Choroid plexus epithelial cell (primary cell): ENCODE measurements around the gene SCYGR8.

Experiments used
- DNase-seq: peaks from one replicate; pipeline ENCODE4 v3.0.0-alpha.2; 2010; ENCODE audit warnings: low read depth
- H3K4me3 ChIP-seq: 2 replicates; pipeline ENCODE4 v1.5.1; 2011; ENCODE audit warnings: low read depth, mild to moderate bottlenecking, control low read depth, low read length, moderate library complexity
- TF ChIP-seq, protein P1 (sequence below): conservative IDR thresholded peaks from 2 replicates; pipeline ENCODE4 v1.5.1; 2011; ENCODE audit warnings: low read depth, mild to moderate bottlenecking, control low read depth, inconsistent platforms, low read length, moderate library complexity

Gene SCYGR8, protein sequence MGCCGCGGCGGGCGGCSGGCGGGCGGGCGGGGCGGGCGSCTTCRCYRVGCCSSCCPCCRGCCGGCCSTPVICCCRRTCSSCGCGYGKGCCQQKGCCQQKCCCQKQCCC

DNA sequence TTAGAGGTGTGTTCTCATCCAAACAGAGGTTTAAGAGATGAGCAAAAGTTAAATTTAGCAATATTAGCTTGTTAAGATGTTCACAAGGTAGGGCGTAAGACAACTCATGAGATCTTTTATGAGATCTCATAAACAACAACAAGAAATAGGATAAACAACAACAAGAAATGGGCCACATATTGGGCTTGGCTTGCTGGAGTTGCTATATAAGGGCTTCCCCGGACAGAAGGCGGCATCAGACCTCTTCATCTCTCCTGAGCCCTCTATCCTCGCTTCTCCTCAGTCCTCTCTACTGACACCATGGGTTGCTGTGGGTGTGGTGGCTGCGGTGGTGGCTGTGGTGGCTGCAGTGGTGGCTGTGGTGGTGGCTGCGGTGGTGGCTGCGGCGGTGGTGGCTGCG lies at the start of gene SCYGR8:
Gene SCYGR8 (plus strand): TSS at position 301 of the 400 bp plus-strand sequence. CDS start 0 bp downstream, at position 301.
- DNase-seq: no peak
- no peak within 1 kb of the TSS for H3K4me3 ChIP-seq
- TF ChIP-seq, protein P1, sequence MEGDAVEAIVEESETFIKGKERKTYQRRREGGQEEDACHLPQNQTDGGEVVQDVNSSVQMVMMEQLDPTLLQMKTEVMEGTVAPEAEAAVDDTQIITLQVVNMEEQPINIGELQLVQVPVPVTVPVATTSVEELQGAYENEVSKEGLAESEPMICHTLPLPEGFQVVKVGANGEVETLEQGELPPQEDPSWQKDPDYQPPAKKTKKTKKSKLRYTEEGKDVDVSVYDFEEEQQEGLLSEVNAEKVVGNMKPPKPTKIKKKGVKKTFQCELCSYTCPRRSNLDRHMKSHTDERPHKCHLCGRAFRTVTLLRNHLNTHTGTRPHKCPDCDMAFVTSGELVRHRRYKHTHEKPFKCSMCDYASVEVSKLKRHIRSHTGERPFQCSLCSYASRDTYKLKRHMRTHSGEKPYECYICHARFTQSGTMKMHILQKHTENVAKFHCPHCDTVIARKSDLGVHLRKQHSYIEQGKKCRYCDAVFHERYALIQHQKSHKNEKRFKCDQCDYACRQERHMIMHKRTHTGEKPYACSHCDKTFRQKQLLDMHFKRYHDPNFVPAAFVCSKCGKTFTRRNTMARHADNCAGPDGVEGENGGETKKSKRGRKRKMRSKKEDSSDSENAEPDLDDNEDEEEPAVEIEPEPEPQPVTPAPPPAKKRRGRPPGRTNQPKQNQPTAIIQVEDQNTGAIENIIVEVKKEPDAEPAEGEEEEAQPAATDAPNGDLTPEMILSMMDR: no peak

DNA sequence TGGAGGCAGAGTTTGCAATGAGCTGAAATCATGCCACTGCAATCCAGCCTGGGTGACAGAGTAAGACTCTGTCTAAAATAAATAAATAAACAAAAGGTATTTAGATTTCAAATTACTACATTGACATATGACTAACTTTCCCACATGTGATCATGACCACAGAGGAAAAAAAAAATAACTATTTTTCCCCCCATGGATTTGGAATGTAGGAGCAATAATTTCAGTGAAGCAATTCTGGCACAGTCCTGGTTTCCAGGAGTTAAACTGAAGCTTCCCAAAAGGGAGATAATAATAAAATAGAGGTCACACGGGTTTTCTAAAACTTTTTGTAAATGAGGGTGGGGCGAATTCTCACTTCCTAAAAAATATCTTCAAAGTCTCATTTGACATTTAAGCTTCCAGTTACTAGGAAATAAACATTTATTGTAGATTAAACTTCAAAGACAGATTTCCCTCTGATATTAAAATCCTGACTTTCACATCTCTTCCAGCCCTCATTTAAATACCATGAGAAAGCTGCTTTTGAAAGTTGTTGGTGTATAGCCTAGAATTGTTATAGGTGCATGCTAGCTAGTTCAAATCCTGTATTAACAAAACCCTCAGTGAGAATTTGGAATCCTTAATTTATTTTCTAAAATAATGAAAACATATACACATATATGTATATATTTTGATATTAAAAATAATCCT lies 48.6 kb upstream of the SCYGR8 start:
- DNase-seq: peak; percentile 18
- TF ChIP-seq, protein P1: no peak
- no peak overlapping the region for H3K4me3 ChIP-seq

DNA sequence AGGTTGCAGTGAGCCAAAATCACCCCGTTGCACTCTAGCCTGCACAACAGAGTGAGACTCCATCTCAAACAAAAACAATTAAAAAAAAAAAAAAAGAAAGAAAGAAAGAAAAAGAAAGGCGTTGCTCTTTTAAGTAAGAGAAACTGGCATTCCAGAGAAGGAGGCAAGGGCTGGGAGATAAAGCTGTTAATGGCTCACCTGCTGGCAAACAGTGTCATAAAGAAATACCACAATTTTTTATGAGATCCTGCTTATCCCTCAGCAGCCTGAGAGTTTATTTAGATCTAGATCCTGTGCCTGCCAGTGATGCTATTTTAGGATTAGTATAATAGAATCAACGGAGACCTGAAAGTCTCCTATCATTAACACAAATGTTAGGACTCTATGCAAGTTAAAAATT lies 44.1 kb upstream of the SCYGR8 start:
- TF ChIP-seq, protein P1: no peak
- H3K4me3 ChIP-seq: no peak overlapping the region
- no peak for DNase-seq

DNA sequence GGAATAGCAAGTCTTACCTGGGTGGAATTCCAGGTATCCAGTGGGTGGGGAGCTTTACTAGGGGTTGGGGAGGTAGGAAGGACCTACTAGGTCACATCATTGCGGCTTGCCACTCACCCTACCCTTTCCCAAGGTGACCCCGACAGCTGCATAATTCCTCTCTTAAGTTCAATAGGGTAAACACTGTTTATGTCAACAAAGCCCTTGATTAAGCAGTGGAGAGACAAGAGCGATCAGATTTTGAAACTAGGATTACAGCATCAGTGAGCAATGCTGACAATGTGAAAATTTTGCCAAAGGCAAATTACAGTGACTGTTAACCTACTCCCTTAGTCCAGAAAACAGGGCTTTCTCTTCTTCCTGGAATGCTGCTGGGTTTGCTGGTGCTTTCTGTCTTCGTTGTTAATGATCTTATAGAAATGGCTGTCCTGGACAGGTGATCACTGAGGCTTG lies 42.4 kb upstream of the SCYGR8 start:
- no peak overlapping the region for H3K4me3 ChIP-seq
- TF ChIP-seq, protein P1: no peak
- DNase-seq: peak; percentile 56

DNA sequence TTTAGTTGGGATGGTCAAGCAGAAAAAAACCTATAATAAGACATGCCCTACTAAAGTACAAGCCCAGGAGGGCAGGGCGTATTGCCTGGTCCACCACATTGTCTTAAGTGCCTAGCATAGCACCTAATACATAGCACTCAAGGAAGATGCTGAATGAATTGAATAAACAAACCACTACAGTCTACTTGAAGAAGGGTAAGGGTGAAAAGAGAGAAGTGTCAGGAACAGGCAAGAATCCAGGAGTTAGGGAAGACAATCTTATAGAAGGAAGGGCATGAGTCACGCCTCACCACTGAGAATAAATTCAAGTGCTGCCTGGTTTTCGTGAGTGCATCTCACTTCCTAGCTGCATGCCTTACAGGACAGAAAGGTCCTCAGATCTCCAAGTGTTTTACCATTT lies 41.7 kb upstream of the SCYGR8 start:
- H3K4me3 ChIP-seq: no peak overlapping the region
- peak; percentile 34 for DNase-seq
- TF ChIP-seq, protein P1: no peak

DNA sequence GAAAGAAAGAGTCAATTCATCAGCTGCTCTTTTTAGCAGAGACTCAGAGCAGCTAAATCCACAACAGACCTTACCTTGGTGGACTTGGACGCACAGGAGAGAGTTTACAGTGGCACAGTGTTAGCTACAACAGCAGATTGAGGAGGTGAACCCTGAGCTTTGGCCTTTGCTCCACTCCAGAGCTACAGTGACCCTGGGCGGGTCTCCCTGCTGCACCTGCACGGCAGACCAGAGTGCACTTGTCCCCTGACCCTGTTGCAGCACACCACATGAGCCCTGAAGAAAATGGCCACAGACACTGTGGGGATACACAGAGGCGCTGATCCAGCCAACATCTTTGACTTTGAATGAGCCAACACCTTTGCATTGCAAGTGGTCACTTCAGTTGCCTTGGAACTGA lies 38.8 kb upstream of the SCYGR8 start:
- DNase-seq: no peak
- TF ChIP-seq, protein P1: no peak
- H3K4me3 ChIP-seq: no peak overlapping the region

DNA sequence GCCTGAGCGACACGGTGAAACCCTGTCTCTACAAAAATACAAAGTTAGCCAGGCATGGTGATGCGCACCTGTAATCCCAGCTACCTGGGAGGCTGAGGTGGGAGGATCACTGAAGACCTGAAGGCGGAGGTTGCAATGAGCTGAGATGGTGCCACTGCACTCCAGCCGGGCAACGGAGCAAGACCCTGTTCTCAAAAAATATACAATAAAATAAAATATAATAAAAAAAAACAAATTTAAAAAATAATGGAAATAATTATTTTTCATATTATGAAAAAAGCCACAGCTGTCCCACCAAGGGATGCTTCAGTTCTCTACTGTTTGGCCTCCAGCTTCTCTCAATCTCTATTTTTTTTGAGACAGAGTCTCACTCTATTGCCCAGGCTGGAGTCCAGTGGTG lies 38.3 kb upstream of the SCYGR8 start:
- TF ChIP-seq, protein P1: no peak
- H3K4me3 ChIP-seq: no peak overlapping the region
- no peak for DNase-seq
